ENCODE measurements around the gene NDUFA5. TPM values are rescaled to one million over a fixed set of nuclear protein-coding genes. Genes with fewer than 3 reads are reported as not detected.
"Not testable (repeated sequence)": the region's sequence is repeated elsewhere in the genome, so short reads cannot be mapped to it uniquely, and the experiment has no call there.

NDUFA5 gene
- total RNA-seq, 4 donors from 2014 or later = 21.3 to 34.8 (median 30.3) TPM

DNA sequence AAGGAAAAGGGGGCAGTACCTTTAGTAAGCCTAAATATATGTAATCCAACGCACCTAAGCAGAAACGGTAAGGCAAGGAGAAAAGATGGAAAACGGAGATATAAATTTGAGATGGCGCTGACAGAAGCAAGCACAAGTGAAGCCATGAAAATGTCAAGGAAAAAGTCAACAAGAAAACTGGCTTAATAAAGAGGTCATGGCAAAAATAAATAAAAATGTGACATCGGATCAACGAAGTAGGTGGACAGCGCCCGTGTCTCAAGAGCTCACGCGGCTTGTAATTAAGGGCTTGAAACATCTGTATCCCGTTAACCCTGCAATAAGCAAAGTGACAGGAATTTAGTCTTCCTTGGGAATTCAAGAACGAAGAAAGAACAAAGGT is 611 bp downstream of the NDUFA5 start:
- Histone ChIP-seq H3K4me3 (peak overlapping the region; percentile 70), H3K36me3 (peaks cover 6% of the 10 kb centered on the region), H3K27ac (peak overlapping the region; percentile 79), H3K9me3 (no peaks in the 10 kb centered on the region), H3K27me3 (peaks cover 3% of the 10 kb centered on the region), H3K4me1 (peaks cover 32% of the 10 kb centered on the region)
- no peak for DNase-seq (ENCODE audit: low spot score in 2 of 2)
- TF ChIP-seq POLR2A (IDR thresholded peaks at IDR 0.05) (no peak), POLR2AphosphoS5 (IDR thresholded peaks at IDR 0.05) (no peak), EP300 (IDR thresholded peaks at IDR 0.05) (no peak)
- TF ChIP-seq, protein P1, sequence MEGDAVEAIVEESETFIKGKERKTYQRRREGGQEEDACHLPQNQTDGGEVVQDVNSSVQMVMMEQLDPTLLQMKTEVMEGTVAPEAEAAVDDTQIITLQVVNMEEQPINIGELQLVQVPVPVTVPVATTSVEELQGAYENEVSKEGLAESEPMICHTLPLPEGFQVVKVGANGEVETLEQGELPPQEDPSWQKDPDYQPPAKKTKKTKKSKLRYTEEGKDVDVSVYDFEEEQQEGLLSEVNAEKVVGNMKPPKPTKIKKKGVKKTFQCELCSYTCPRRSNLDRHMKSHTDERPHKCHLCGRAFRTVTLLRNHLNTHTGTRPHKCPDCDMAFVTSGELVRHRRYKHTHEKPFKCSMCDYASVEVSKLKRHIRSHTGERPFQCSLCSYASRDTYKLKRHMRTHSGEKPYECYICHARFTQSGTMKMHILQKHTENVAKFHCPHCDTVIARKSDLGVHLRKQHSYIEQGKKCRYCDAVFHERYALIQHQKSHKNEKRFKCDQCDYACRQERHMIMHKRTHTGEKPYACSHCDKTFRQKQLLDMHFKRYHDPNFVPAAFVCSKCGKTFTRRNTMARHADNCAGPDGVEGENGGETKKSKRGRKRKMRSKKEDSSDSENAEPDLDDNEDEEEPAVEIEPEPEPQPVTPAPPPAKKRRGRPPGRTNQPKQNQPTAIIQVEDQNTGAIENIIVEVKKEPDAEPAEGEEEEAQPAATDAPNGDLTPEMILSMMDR (IDR thresholded peaks at IDR 0.05) = no peak
- WGBS = 5% methylated on average over 12 of the region's 12 CpGs

DNA sequence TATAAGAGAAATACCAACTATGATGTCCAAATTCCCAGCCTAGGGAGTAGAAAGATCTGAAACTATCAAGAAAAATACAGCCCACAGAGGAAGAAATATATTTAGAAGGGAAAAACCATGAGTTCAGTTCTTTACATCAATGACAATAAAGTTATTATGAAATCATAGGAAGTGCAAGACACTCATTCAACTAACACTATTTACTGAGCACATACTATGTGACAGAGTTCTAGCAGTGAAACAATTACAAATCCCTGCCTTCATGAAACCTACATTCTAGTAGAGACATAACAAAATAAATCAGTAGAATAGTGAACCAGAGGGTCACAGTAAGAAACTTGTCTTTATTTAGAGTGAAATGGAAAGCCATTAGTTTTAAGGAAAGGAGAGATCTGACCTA is 2.1 kb downstream of the NDUFA5 start:
- TF ChIP-seq EP300 (IDR thresholded peaks at IDR 0.05) (no peak), POLR2AphosphoS5 (IDR thresholded peaks at IDR 0.05) (no peak), POLR2A (IDR thresholded peaks at IDR 0.05) (no peak)
- TF ChIP-seq, protein P1 (IDR thresholded peaks at IDR 0.05) = no peak
- Histone ChIP-seq H3K36me3 (peaks cover 6% of the 10 kb centered on the region), H3K27me3 (no peaks in the 10 kb centered on the region), H3K4me3 (no peak overlapping the region), H3K9me3 (no peaks in the 10 kb centered on the region), H3K27ac (no peak overlapping the region), H3K4me1 (peaks cover 32% of the 10 kb centered on the region)
- no peak for DNase-seq (ENCODE audit: low spot score in 2 of 2)

DNA sequence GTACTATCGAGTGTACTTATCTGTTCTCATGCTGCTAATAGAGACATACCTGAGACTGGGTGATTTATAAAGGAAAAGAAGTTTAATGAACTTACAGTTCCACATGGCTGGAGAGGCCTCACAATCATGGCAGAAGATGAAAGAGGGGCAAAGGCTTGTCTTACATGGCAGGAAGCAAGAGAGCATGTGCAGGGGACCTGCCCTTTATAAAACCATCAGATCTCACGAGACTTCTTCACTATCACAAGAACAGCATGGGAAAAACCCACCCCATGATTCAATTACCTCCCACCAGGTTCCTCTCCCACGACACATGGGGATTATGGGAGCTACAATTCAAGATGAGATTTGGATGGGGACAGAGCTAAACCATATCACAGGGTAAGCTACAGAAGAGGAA is 4.5 kb downstream of the NDUFA5 start:
- TF ChIP-seq EP300 (IDR thresholded peaks at IDR 0.05) (no peak), POLR2A (IDR thresholded peaks at IDR 0.05) (no peak), POLR2AphosphoS5 (IDR thresholded peaks at IDR 0.05) (no peak)
- TF ChIP-seq, protein P1 (IDR thresholded peaks at IDR 0.05) = no peak
- Histone ChIP-seq H3K4me1 (peaks cover 28% of the 10 kb centered on the region), H3K36me3 (peaks cover 27% of the 10 kb centered on the region), H3K27ac (no peak overlapping the region), H3K27me3 (no peaks in the 10 kb centered on the region), H3K4me3 (no peak overlapping the region), H3K9me3 (no peaks in the 10 kb centered on the region)
- DNase-seq (ENCODE audit: low spot score in 2 of 2) = no peak
- WGBS = 86% methylated on average over 3 of the region's 3 CpGs

DNA sequence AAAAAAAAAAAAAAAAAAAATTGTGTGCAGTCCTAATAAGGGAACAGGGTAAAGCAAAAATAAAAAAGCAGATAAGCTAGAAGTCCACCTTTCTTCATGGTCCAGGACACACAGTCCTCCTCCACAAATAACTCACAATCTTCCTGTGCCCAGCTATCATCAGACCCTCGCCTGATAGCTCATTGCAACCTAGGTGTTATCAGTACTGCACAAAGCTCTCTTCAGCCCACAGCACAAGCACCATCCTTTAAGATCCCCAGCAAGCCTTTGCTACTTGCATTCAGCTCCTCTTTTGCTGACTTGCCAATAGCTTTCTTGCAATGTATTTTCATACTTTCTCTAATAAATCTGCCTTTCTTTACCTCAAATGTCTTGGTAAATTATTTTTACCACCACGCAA is 5.0 kb downstream of the NDUFA5 start:
- Histone ChIP-seq H3K36me3 (peaks cover 27% of the 10 kb centered on the region), H3K4me1 (peaks cover 28% of the 10 kb centered on the region), H3K27ac (no peak overlapping the region), H3K9me3 (no peaks in the 10 kb centered on the region), H3K27me3 (no peaks in the 10 kb centered on the region), H3K4me3 (no peak overlapping the region)
- DNase-seq (ENCODE audit: low spot score in 2 of 2) = no peak
- no peak for TF ChIP-seq EP300 (IDR thresholded peaks at IDR 0.05)
- TF ChIP-seq POLR2A (IDR thresholded peaks at IDR 0.05) = no peak
- TF ChIP-seq, protein P1 (IDR thresholded peaks at IDR 0.05) = no peak
- TF ChIP-seq POLR2AphosphoS5 (IDR thresholded peaks at IDR 0.05) = no peak
- WGBS = 92% methylated on average over 2 of the region's 2 CpGs

DNA sequence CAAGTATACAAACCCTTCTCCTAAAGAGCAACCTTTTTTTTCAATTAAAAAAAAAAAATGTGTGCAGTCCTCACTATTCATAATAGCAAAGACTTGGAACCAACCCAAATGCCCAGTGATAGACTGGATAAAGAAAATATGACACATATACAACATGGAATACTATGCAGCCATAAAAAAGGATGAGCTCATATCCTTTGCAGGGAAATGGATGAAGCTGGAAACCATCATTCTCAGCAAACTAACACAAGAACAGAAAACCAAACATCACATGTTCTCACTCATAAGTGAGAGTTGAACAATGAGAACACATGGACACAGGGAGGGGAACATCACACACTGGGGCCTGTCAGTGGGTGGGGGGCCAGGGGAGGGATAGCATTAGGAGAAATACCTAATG is 5.5 kb downstream of the NDUFA5 start:
- H3K27ac ChIP-seq; DNase-seq (ENCODE audit: low spot score in 2 of 2); H3K4me3 ChIP-seq; H3K27me3 ChIP-seq; H3K9me3 ChIP-seq: not testable (repeated sequence)
- Histone ChIP-seq H3K4me1 (peaks cover 28% of the 10 kb centered on the region), H3K36me3 (peaks cover 27% of the 10 kb centered on the region)

DNA sequence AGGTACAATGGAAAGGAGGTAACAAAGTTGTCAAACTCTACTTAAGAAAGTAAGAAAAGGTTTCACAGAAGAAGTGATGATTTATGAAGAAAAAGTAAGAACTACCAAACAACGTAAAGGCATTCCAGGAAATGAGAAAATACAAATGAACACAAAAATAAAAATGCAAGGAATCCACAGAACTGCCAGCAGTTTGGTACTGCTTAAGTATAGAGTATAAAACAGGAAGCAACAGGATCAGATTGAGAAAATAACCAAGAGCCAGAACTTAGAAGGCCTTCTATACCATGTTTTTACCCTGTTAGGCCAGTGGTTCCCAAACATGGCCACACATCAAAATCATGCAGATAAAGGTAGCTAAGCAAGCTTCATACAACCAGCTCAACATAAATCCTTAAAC is 9.2 kb downstream of the NDUFA5 start:
- peaks cover 27% of the 10 kb centered on the region for H3K36me3 ChIP-seq
- 81% methylated on average over 1 of the region's 1 CpG for WGBS

More for the DNA sequence above, 9.2 kb downstream of the NDUFA5 start:
- no peak overlapping the region for H3K4me3 ChIP-seq
- TF ChIP-seq POLR2AphosphoS5 (IDR thresholded peaks at IDR 0.05) (no peak), EP300 (IDR thresholded peaks at IDR 0.05) (no peak), POLR2A (IDR thresholded peaks at IDR 0.05) (no peak)
- TF ChIP-seq, protein P1 (IDR thresholded peaks at IDR 0.05) = no peak
- no peaks in the 10 kb centered on the region for H3K9me3 ChIP-seq
- H3K27me3 ChIP-seq = no peaks in the 10 kb centered on the region
- H3K27ac ChIP-seq = no peak overlapping the region
- no peaks in the 10 kb centered on the region for H3K4me1 ChIP-seq
- no peak for DNase-seq (ENCODE audit: low spot score in 2 of 2)

All from suprapubic skin (tissue), 4 donors.